ENCODE measurements around the gene THOC1. TPM values are rescaled to one million over a fixed set of nuclear protein-coding genes. Genes with fewer than 3 reads are reported as not detected.
A peak's percentile ranks its signal among the peaks of the same experiment; 100 is the strongest.

The THOC1 gene
- total and polyA plus RNA-seq, 4 donors = 4.0 to 59.2 (median 46.3) TPM

- no peaks in the 10 kb centered on the region for H3K9me3 ChIP-seq (ENCODE audit: control insufficient read depth, low read length)
- no peak overlapping the region for H3K4me3 ChIP-seq (ENCODE audit: low read length in 2 of 2)
- no peaks in the 10 kb centered on the region for H3K36me3 ChIP-seq (ENCODE audit: control insufficient read depth in 1 of 2, insufficient read depth in 2 of 2, low read length in 1 of 2)
- no peak for ATAC-seq (ENCODE audit: low FRiP score)
- intact Hi-C loops (cut with DNase I) = loop anchor here in 1 of 2 donors (10.0 kb wide), 1 partner anchor 565 kb away; no protein-coding TSS in a partner anchor
- H3K27me3 ChIP-seq (ENCODE audit: control insufficient read depth in 1 of 2, insufficient read depth in 2 of 2, low read length in 1 of 2) = no peaks in the 10 kb centered on the region
- no peak overlapping the region for H3K27ac ChIP-seq (ENCODE audit: low read depth in 1 of 2, low read length in 2 of 2)
- no peak for DNase-seq
- WGBS, 2 donors = 70 to 77% methylated on average over 6 of the region's 6 CpGs
- H3K4me1 ChIP-seq (ENCODE audit: control insufficient read depth in 1 of 2, insufficient read depth in 2 of 2, low read length in 2 of 2) = no peaks in the 10 kb centered on the region
These were observed 1.7 kb upstream of the THOC1 start for GRCh38 chr18:269480-270095.

- H3K4me3 ChIP-seq (ENCODE audit: low read length in 2 of 2) = peak overlapping the region; percentile 71 to 82
- no peaks in the 10 kb centered on the region for H3K27me3 ChIP-seq (ENCODE audit: control insufficient read depth in 1 of 2, insufficient read depth in 2 of 2, low read length in 1 of 2)
- no peaks in the 10 kb centered on the region for H3K9me3 ChIP-seq (ENCODE audit: control insufficient read depth, low read length)
- peak overlapping the region in 1 of 2 donors; percentile 0 for H3K27ac ChIP-seq (ENCODE audit: low read depth in 1 of 2, low read length in 2 of 2)
- no peaks in the 10 kb centered on the region for H3K4me1 ChIP-seq (ENCODE audit: control insufficient read depth in 1 of 2, insufficient read depth in 2 of 2, low read length in 2 of 2)
- intact Hi-C loops (cut with DNase I) = no loop called here
- no peaks in the 10 kb centered on the region for H3K36me3 ChIP-seq (ENCODE audit: control insufficient read depth in 1 of 2, insufficient read depth in 2 of 2, low read length in 1 of 2)
- 0 to 1% methylated on average over 8 to 9 of the region's 9 CpGs for WGBS, 2 donors
- DNase-seq (no peak), ATAC-seq (ENCODE audit: low FRiP score) (peak; percentile 26)
These were observed 513 bp downstream of the THOC1 start for GRCh38 chr18:267380-267687.

GRCh38 chr18:261398-262073 lies 6.3 kb downstream of the THOC1 start:
- intact Hi-C loops (cut with DNase I) = no loop called here
- 95 to 98% methylated on average over 2 of the region's 2 CpGs for WGBS, 2 donors
- ATAC-seq (ENCODE audit: low FRiP score) = no peak

GRCh38 chr18:260547-260946 lies 7.3 kb downstream of the THOC1 start:
- WGBS, 2 donors = 80 to 83% methylated on average over 2 of the region's 2 CpGs
- no peaks in the 10 kb centered on the region for H3K27me3 ChIP-seq (ENCODE audit: control insufficient read depth in 1 of 2, insufficient read depth in 2 of 2, low read length in 1 of 2)
- H3K9me3 ChIP-seq (ENCODE audit: control insufficient read depth, low read length) = no peaks in the 10 kb centered on the region
- peaks cover 0 to 3% of the 10 kb centered on the region in 2 donors for H3K4me1 ChIP-seq (ENCODE audit: control insufficient read depth in 1 of 2, insufficient read depth in 2 of 2, low read length in 2 of 2)
- peaks cover 0 to 3% of the 10 kb centered on the region in 2 donors for H3K36me3 ChIP-seq (ENCODE audit: control insufficient read depth in 1 of 2, insufficient read depth in 2 of 2, low read length in 1 of 2)
- DNase-seq (no peak), ATAC-seq (ENCODE audit: low FRiP score) (no peak)
- no peak overlapping the region for H3K4me3 ChIP-seq (ENCODE audit: low read length in 2 of 2)
- no peak overlapping the region for H3K27ac ChIP-seq (ENCODE audit: low read depth in 1 of 2, low read length in 2 of 2)
- intact Hi-C loops (cut with DNase I) = no loop called here

More at GRCh38 chr18:261398-262073, 6.3 kb downstream of the THOC1 start:
- H3K9me3 ChIP-seq (ENCODE audit: control insufficient read depth, low read length) = no peaks in the 10 kb centered on the region
- H3K27me3 ChIP-seq (ENCODE audit: control insufficient read depth in 1 of 2, insufficient read depth in 2 of 2, low read length in 1 of 2) = no peaks in the 10 kb centered on the region
- no peak for DNase-seq
- peaks cover 0 to 3% of the 10 kb centered on the region in 2 donors for H3K4me1 ChIP-seq (ENCODE audit: control insufficient read depth in 1 of 2, insufficient read depth in 2 of 2, low read length in 2 of 2)
- peaks cover 0 to 3% of the 10 kb centered on the region in 2 donors for H3K36me3 ChIP-seq (ENCODE audit: control insufficient read depth in 1 of 2, insufficient read depth in 2 of 2, low read length in 1 of 2)
- H3K27ac ChIP-seq (ENCODE audit: low read depth in 1 of 2, low read length in 2 of 2) = peak overlapping the region in 1 of 2 donors; percentile 43
- H3K4me3 ChIP-seq (ENCODE audit: low read length in 2 of 2) = no peak overlapping the region

- intact Hi-C loops (cut with DNase I) = no loop called here
- no peak overlapping the region for H3K27ac ChIP-seq (ENCODE audit: low read depth in 1 of 2, low read length in 2 of 2)
- WGBS, 2 donors = 88 to 89% methylated on average over 4 of the region's 4 CpGs
- no peaks in the 10 kb centered on the region for H3K27me3 ChIP-seq (ENCODE audit: control insufficient read depth in 1 of 2, insufficient read depth in 2 of 2, low read length in 1 of 2)
- ATAC-seq (ENCODE audit: low FRiP score) (no peak), DNase-seq (no peak)
- no peaks in the 10 kb centered on the region for H3K4me1 ChIP-seq (ENCODE audit: control insufficient read depth in 1 of 2, insufficient read depth in 2 of 2, low read length in 2 of 2)
- no peaks in the 10 kb centered on the region for H3K9me3 ChIP-seq (ENCODE audit: control insufficient read depth, low read length)
- H3K4me3 ChIP-seq (ENCODE audit: low read length in 2 of 2) = no peak overlapping the region
- peaks cover 4 to 6% of the 10 kb centered on the region in 2 donors for H3K36me3 ChIP-seq (ENCODE audit: control insufficient read depth in 1 of 2, insufficient read depth in 2 of 2, low read length in 1 of 2)
These were observed 12.7 kb downstream of the THOC1 start for GRCh38 chr18:255171-255570.

- peaks cover 4 to 6% of the 10 kb centered on the region in 2 donors for H3K36me3 ChIP-seq (ENCODE audit: control insufficient read depth in 1 of 2, insufficient read depth in 2 of 2, low read length in 1 of 2)
These were observed 14.7 kb downstream of the THOC1 start for GRCh38 chr18:253121-253520.

GRCh38 chr18:251572-251971 lies 16.3 kb downstream of the THOC1 start:
- Histone ChIP-seq H3K36me3 (ENCODE audit: control insufficient read depth in 1 of 2, insufficient read depth in 2 of 2, low read length in 1 of 2) (peaks cover 3 to 4% of the 10 kb centered on the region in 2 donors), H3K4me1 (ENCODE audit: control insufficient read depth in 1 of 2, insufficient read depth in 2 of 2, low read length in 2 of 2) (no peaks in the 10 kb centered on the region), H3K4me3 (ENCODE audit: low read length in 2 of 2) (no peak overlapping the region), H3K9me3 (ENCODE audit: control insufficient read depth, low read length) (no peaks in the 10 kb centered on the region), H3K27ac (ENCODE audit: low read depth in 1 of 2, low read length in 2 of 2) (no peak overlapping the region), H3K27me3 (ENCODE audit: control insufficient read depth in 1 of 2, insufficient read depth in 2 of 2, low read length in 1 of 2) (no peaks in the 10 kb centered on the region)
- no peak for DNase-seq
- WGBS, 2 donors = 98% methylated on average over 5 of the region's 5 CpGs
- ATAC-seq (ENCODE audit: low FRiP score) = no peak
- intact Hi-C loops (cut with DNase I) = no loop called here

More at GRCh38 chr18:253121-253520, 14.7 kb downstream of the THOC1 start:
- Histone ChIP-seq H3K27ac (ENCODE audit: low read depth in 1 of 2, low read length in 2 of 2) (no peak overlapping the region), H3K4me3 (ENCODE audit: low read length in 2 of 2) (no peak overlapping the region), H3K9me3 (ENCODE audit: control insufficient read depth, low read length) (no peaks in the 10 kb centered on the region), H3K4me1 (ENCODE audit: control insufficient read depth in 1 of 2, insufficient read depth in 2 of 2, low read length in 2 of 2) (no peaks in the 10 kb centered on the region), H3K27me3 (ENCODE audit: control insufficient read depth in 1 of 2, insufficient read depth in 2 of 2, low read length in 1 of 2) (no peaks in the 10 kb centered on the region)
- intact Hi-C loops (cut with DNase I) = no loop called here
- ATAC-seq (ENCODE audit: low FRiP score) (no peak), DNase-seq (no peak)
- 88 to 97% methylated on average over 1 of the region's 1 CpG for WGBS, 2 donors

- no peaks in the 10 kb centered on the region for H3K4me1 ChIP-seq (ENCODE audit: control insufficient read depth in 1 of 2, insufficient read depth in 2 of 2, low read length in 2 of 2)
- WGBS, 2 donors = 90 to 92% methylated on average over 2 of the region's 2 CpGs
- no peak for DNase-seq
- H3K36me3 ChIP-seq (ENCODE audit: control insufficient read depth in 1 of 2, insufficient read depth in 2 of 2, low read length in 1 of 2) = peaks cover 3 to 4% of the 10 kb centered on the region in 2 donors
- no peaks in the 10 kb centered on the region for H3K27me3 ChIP-seq (ENCODE audit: control insufficient read depth in 1 of 2, insufficient read depth in 2 of 2, low read length in 1 of 2)
- no peaks in the 10 kb centered on the region for H3K9me3 ChIP-seq (ENCODE audit: control insufficient read depth, low read length)
- no peak overlapping the region for H3K4me3 ChIP-seq (ENCODE audit: low read length in 2 of 2)
- ATAC-seq (ENCODE audit: low FRiP score) = no peak
- no peak overlapping the region for H3K27ac ChIP-seq (ENCODE audit: low read depth in 1 of 2, low read length in 2 of 2)
- intact Hi-C loops (cut with DNase I) = no loop called here
These were observed 17.2 kb downstream of the THOC1 start for GRCh38 chr18:250685-251084.

- intact Hi-C loops (cut with DNase I) = no loop called here
- Histone ChIP-seq H3K36me3 (ENCODE audit: control insufficient read depth in 1 of 2, insufficient read depth in 2 of 2, low read length in 1 of 2) (peaks cover 4 to 5% of the 10 kb centered on the region in 2 donors), H3K4me1 (ENCODE audit: control insufficient read depth in 1 of 2, insufficient read depth in 2 of 2, low read length in 2 of 2) (no peaks in the 10 kb centered on the region), H3K27ac (ENCODE audit: low read depth in 1 of 2, low read length in 2 of 2) (no peak overlapping the region), H3K9me3 (ENCODE audit: control insufficient read depth, low read length) (no peaks in the 10 kb centered on the region), H3K27me3 (ENCODE audit: control insufficient read depth in 1 of 2, insufficient read depth in 2 of 2, low read length in 1 of 2) (no peaks in the 10 kb centered on the region), H3K4me3 (ENCODE audit: low read length in 2 of 2) (no peak overlapping the region)
- WGBS, 2 donors = 91 to 94% methylated on average over 4 of the region's 4 CpGs
- no peak for ATAC-seq (ENCODE audit: low FRiP score)
- no peak for DNase-seq
These were observed 19.8 kb downstream of the THOC1 start for GRCh38 chr18:248053-248452.

Data from aorta (tissue), 5 donors.